Ascending aorta (tissue), 2 donors: ENCODE data around the gene GLUD1. TPM values are rescaled to one million over a fixed set of nuclear protein-coding genes. Genes with fewer than 3 reads are reported as not detected.

ENCODE experiments used
- DNase-seq, 2 donors: peaks; one replicate each; pipeline ENCODE4 v3.0.0-alpha.2; 2019; ENCODE audit warnings: low spot score in 2 of 2
- H3K27ac ChIP-seq, 2 donors: fragments of 200-600 bp; sonication (generic); one replicate each; pipeline ENCODE4 v1.5.1; 2016 to 2017; ENCODE audit warnings: mild to moderate bottlenecking in 1 of 2
- H3K27me3 ChIP-seq: fragments of 200-600 bp; sonication (generic); one replicate; pipeline ENCODE4 v1.5.1; 2017
- H3K36me3 ChIP-seq, 2 donors: fragments of 200-600 bp; sonication (generic); one replicate each; pipeline ENCODE4 v1.5.1; 2016
- H3K4me1 ChIP-seq, 2 donors: fragments of 200-600 bp; sonication (generic); one replicate each; pipeline ENCODE4 v1.5.1; 2016 to 2017; ENCODE audit warnings: mild to moderate bottlenecking in 1 of 2
- H3K4me3 ChIP-seq, 2 donors: fragments of 200-600 bp; sonication (generic); one replicate each; pipeline ENCODE4 v1.5.1; 2016 to 2017; ENCODE audit warnings: mild to moderate bottlenecking in 1 of 2
- H3K9me3 ChIP-seq, 2 donors: fragments of 200-600 bp; sonication (generic); one replicate each; pipeline ENCODE4 v1.5.1; 2016
- intact Hi-C: fragments of 100-400 bp; cut with DNase I; formaldehyde crosslinking; loops from one replicate; pipeline ENCODE4 v1.15.1; 2023
- total RNA-seq: library from RNA; depleted of rRNA; stranded (reverse); fragments of >200 nt; gene quantifications from one replicate; pipeline ENCODE4 v1.1.0, GENCODE V29; 2016
- TF ChIP-seq, protein P1 (sequence below), 3 experiments: fragments of 200-600 bp in 2 of 3; fragments of 450-650 bp in 1 of 3; sonication (generic) in 2 of 3; IDR thresholded peaks; one replicate each; pipeline ENCODE4 v1.5.1; 2016 to 2019; ENCODE audit warnings: antibody characterized with exemption in 3 of 3, mild to moderate bottlenecking in 1 of 3, moderate library complexity in 1 of 3

Gene GLUD1
- total RNA-seq, 1 donor from 2014 or later, result 134 TPM

DNA sequence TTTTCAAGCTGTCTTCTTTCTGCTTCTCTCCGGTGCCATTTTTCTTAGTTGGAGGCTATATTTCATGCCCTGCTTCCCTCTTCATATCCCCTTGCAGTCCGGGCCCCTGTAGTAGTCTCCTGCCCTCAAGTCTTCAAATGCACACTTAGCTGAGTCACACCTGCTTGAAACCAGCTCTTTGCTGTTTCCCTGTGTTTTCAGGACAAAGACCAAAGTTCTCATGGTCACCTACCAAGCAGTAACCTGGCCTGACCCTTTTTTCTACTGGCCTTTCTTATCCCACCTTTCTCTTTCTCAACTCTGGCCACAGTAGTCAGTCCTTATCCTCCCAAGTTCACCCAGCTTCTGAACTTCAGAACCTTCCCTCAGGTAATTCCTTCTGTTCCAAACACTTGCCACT lies 28.5 kb downstream of the GLUD1 start:
- no peaks in the 10 kb centered on the region for H3K9me3 ChIP-seq
- intact Hi-C loops, result no loop called here
- DNase-seq, result no peak
- H3K27me3 ChIP-seq, result no peaks in the 10 kb centered on the region
- TF ChIP-seq, protein P1, sequence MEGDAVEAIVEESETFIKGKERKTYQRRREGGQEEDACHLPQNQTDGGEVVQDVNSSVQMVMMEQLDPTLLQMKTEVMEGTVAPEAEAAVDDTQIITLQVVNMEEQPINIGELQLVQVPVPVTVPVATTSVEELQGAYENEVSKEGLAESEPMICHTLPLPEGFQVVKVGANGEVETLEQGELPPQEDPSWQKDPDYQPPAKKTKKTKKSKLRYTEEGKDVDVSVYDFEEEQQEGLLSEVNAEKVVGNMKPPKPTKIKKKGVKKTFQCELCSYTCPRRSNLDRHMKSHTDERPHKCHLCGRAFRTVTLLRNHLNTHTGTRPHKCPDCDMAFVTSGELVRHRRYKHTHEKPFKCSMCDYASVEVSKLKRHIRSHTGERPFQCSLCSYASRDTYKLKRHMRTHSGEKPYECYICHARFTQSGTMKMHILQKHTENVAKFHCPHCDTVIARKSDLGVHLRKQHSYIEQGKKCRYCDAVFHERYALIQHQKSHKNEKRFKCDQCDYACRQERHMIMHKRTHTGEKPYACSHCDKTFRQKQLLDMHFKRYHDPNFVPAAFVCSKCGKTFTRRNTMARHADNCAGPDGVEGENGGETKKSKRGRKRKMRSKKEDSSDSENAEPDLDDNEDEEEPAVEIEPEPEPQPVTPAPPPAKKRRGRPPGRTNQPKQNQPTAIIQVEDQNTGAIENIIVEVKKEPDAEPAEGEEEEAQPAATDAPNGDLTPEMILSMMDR (IDR thresholded peaks at IDR 0.05), result no peak
- H3K36me3 ChIP-seq, result peaks cover 61 to 87% of the 10 kb centered on the region in 2 donors
- H3K27ac ChIP-seq, result no peak overlapping the region
- H3K4me1 ChIP-seq, result no peaks in the 10 kb centered on the region
- H3K4me3 ChIP-seq, result no peak overlapping the region

- TF ChIP-seq, protein P1 (IDR thresholded peaks at IDR 0.05), result no peak
- Histone ChIP-seq H3K27me3 (no peaks in the 10 kb centered on the region), H3K4me3 (no peak overlapping the region), H3K4me1 (no peaks in the 10 kb centered on the region), H3K27ac (no peak overlapping the region), H3K9me3 (no peaks in the 10 kb centered on the region), H3K36me3 (peaks cover 73 to 90% of the 10 kb centered on the region in 2 donors)
- DNase-seq, result no peak
- intact Hi-C loops, result no loop called here
Measured at GRCh38 chr10:87064651-87065050, 30.0 kb downstream of the GLUD1 start.

DNA sequence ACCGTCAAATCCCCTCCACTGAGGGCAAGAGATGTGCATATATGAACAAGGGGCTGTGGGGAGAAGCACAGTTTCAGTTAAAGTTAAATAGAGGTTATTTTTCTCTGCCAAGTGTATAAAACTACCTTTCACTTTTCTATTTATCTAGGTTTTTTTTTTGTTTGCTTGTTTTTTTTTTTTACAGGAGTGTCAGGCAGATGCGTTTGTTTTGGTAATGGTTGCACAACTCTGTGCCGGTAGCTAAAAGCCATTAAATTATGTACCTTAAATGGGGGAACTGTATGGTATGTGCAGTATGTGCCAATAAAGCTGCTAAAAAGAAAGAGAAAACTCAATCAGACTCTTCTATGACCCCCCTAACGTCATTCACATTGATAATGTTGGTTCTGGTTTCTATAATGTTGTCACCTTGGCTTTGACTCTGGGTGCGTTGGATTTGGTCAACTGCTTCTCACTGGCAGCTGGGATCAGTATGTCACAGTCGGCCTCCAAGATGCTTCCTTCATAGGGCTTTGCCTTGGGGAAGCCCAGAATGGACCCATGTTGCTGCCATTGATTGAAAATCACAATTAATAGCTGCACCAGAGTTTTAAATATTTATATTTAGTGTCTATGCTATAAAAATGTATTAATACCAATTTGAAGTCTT lies 34.2 kb downstream of the GLUD1 start:
- no peak for DNase-seq
- Histone ChIP-seq H3K9me3 (no peaks in the 10 kb centered on the region), H3K27ac (no peak overlapping the region), H3K36me3 (peaks cover 82 to 89% of the 10 kb centered on the region in 2 donors), H3K4me3 (no peak overlapping the region), H3K4me1 (no peaks in the 10 kb centered on the region), H3K27me3 (no peaks in the 10 kb centered on the region)
- intact Hi-C loops, result no loop called here
- TF ChIP-seq, protein P1 (IDR thresholded peaks at IDR 0.05), result no peak

DNA sequence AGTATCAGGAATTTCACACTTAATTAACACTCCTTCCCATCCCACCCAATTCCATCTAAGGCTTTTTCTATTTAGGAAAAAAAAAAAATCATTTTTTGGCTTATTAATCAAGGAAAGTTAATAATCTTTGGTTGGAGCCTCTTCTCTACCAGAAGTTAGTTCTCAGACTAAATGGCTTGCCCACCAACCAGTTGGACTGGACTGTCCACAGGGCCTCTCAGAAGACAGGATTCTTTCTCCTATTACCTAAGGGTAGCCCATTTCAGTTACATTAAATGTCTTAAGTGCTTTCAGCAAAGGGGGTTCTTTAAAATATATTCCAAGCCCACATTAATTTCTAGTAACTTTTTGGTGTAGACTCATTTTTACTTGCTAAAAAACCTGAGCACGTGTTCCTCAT lies 35.2 kb downstream of the GLUD1 start:
- Histone ChIP-seq H3K36me3 (peaks cover 88 to 90% of the 10 kb centered on the region in 2 donors), H3K9me3 (no peaks in the 10 kb centered on the region), H3K4me3 (no peak overlapping the region), H3K27me3 (no peaks in the 10 kb centered on the region), H3K4me1 (no peaks in the 10 kb centered on the region), H3K27ac (no peak overlapping the region)
- TF ChIP-seq, protein P1 (IDR thresholded peaks at IDR 0.05), result no peak
- DNase-seq, result no peak
- intact Hi-C loops, result loop anchor here (5.0 kb wide), 1 partner anchor 117 kb away; no protein-coding TSS in a partner anchor

DNA sequence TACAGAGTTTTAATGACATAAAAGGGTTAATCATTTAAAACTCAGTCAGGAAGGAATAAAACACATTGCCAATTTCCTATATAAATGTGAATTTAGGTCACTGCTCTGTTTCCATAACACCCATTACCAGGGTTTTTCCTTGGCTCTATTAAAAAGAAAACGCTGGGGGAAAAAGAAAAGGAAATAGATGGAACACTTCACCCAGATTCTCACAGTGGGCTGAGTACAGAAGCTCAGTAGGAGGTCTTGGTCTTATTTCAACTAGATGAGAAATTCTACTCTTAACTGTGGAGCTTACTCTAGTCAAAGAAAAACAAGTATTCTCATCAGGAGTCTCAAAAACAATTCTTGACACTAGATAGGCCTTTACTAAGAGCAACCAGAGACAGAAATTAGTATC lies 36.5 kb downstream of the GLUD1 start:
- Histone ChIP-seq H3K4me3 (no peak overlapping the region), H3K9me3 (no peaks in the 10 kb centered on the region), H3K36me3 (peaks cover 85 to 88% of the 10 kb centered on the region in 2 donors)

More for the DNA sequence above, 36.5 kb downstream of the GLUD1 start:
- no peaks in the 10 kb centered on the region for H3K4me1 ChIP-seq
- intact Hi-C loops, result loop anchor here (5.0 kb wide), 1 partner anchor 116 kb away; no protein-coding TSS in a partner anchor
- H3K27me3 ChIP-seq, result no peaks in the 10 kb centered on the region
- H3K27ac ChIP-seq, result no peak overlapping the region
- no peak for DNase-seq
- TF ChIP-seq, protein P1 (IDR thresholded peaks at IDR 0.05), result no peak
